ENCODE measurements around the gene RTCA.
"Not testable (repeated sequence)": the region's sequence is repeated elsewhere in the genome, so short reads cannot be mapped to it uniquely, and the experiment has no call there.

The RTCA gene

DNA sequence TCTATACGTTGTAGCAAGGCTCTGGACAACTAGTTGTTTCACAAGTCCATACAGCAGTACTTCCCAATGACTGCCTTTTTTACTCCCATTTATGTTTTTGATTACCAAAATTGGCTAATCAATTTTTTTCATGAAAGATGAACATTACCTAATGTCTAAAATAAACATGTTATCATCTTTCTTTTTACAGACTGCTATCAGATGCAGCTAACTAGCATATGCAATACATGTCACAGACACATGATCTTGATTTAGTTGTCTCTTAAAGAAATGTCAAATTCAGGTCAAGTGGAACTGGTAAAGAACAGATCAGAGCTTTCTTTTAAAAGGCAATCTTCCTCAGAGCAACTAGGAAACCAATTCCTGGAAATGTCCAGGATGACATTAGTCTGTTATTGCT lies 15.8 kb upstream of the RTCA start:
- DNase-seq (no peak), ATAC-seq (ENCODE audit: insufficient read depth, low read depth) (no peak)
- Histone ChIP-seq H3K79me2 (ENCODE audit: insufficient read depth, low read length) (peaks cover 33% of the 10 kb centered on the region), H3K4me2 (ENCODE audit: insufficient read depth, low read length) (peak overlapping the region; percentile 76), H2AFZ (ENCODE audit: low read depth, low read length) (peak overlapping the region; percentile 99), H3K36me3 (ENCODE audit: insufficient read depth, low read length) (no peaks in the 10 kb centered on the region), H4K20me1 (ENCODE audit: insufficient read depth, low read length) (no peaks in the 10 kb centered on the region), H3K9me3 (ENCODE audit: insufficient read depth, low read length, severe bottlenecking) (no peaks in the 10 kb centered on the region), H3K4me3 (ENCODE audit: low read depth in 1 of 2, low read length in 2 of 2) (peak overlapping the region; percentile 66 to 72; a peak in 3 of 4 replicates), H3K4me1 (ENCODE audit: insufficient read depth, low read length) (peaks cover 24% of the 10 kb centered on the region), H3K27ac (ENCODE audit: low read length) (peak overlapping the region; percentile 65), H3K27me3 (ENCODE audit: insufficient read depth, low read length, poor library complexity) (no peaks in the 10 kb centered on the region), H3K9ac (ENCODE audit: low read depth, low read length) (peak overlapping the region; percentile 85)
- TF ChIP-seq, protein P1, sequence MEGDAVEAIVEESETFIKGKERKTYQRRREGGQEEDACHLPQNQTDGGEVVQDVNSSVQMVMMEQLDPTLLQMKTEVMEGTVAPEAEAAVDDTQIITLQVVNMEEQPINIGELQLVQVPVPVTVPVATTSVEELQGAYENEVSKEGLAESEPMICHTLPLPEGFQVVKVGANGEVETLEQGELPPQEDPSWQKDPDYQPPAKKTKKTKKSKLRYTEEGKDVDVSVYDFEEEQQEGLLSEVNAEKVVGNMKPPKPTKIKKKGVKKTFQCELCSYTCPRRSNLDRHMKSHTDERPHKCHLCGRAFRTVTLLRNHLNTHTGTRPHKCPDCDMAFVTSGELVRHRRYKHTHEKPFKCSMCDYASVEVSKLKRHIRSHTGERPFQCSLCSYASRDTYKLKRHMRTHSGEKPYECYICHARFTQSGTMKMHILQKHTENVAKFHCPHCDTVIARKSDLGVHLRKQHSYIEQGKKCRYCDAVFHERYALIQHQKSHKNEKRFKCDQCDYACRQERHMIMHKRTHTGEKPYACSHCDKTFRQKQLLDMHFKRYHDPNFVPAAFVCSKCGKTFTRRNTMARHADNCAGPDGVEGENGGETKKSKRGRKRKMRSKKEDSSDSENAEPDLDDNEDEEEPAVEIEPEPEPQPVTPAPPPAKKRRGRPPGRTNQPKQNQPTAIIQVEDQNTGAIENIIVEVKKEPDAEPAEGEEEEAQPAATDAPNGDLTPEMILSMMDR (IDR thresholded peaks at IDR 0.05; ENCODE audit: borderline replicate concordance, extremely low read depth, low read length, poor library complexity, severe bottlenecking), result no peak
- TF ChIP-seq EZH2 (IDR thresholded peaks at IDR 0.05; ENCODE audit: borderline replicate concordance, low read depth, low read length, severe bottlenecking), result no peak

DNA sequence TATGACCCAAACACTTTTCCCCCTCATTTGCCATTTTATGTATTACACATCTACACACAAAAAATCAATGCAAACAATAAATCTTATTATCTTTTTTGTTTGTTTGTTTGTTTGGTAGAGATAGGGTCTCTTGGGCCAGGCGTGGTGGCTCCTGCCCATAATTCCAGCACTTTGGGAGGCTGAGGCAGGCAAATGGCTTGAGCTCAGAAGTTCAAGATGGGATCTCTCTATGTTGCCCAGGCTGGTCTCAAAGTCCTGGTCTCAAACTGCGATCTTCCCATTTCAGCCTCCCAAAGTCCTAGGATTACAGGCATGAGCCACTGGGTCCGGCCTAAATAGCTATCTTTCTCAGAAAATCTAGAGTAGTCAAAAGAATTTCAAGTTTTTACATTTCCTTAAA lies 15.2 kb upstream of the RTCA start:
- DNase-seq (no peak), ATAC-seq (ENCODE audit: insufficient read depth, low read depth) (no peak)
- Histone ChIP-seq H3K4me2 (ENCODE audit: insufficient read depth, low read length) (no peak overlapping the region), H3K9ac (ENCODE audit: low read depth, low read length) (no peak overlapping the region), H3K79me2 (ENCODE audit: insufficient read depth, low read length) (peaks cover 29% of the 10 kb centered on the region), H3K27me3 (ENCODE audit: insufficient read depth, low read length, poor library complexity) (no peaks in the 10 kb centered on the region), H3K4me3 (ENCODE audit: low read depth in 1 of 2, low read length in 2 of 2) (no peak overlapping the region), H3K27ac (ENCODE audit: low read length) (no peak overlapping the region), H3K36me3 (ENCODE audit: insufficient read depth, low read length) (no peaks in the 10 kb centered on the region), H3K4me1 (ENCODE audit: insufficient read depth, low read length) (peaks cover 24% of the 10 kb centered on the region), H3K9me3 (ENCODE audit: insufficient read depth, low read length, severe bottlenecking) (no peaks in the 10 kb centered on the region), H4K20me1 (ENCODE audit: insufficient read depth, low read length) (no peaks in the 10 kb centered on the region), H2AFZ (ENCODE audit: low read depth, low read length) (peak overlapping the region; percentile 99; the same call in 1 of the 2 replicates)
- no peak for TF ChIP-seq EZH2 (IDR thresholded peaks at IDR 0.05; ENCODE audit: borderline replicate concordance, low read depth, low read length, severe bottlenecking)
- TF ChIP-seq, protein P1 (IDR thresholded peaks at IDR 0.05; ENCODE audit: borderline replicate concordance, extremely low read depth, low read length, poor library complexity, severe bottlenecking), result no peak

DNA sequence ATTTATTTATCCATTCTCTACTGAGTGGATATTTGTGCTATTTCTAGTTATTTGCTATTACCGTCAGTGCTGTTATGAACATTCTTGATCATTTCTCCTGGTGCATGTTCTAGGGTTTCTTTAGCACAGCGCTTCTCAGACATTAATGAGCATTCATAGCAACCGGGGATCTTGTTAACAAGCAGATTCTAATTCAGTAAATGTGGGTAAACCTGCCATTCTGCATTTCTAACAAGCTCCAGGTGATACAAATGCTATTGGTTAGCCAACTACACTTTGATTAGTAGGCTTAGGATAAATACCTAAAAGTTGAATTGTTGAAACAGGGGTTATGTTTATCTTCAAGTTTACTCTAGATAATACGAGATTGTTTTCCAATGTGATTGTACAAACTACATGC lies 13.1 kb upstream of the RTCA start:
- DNase-seq (no peak), ATAC-seq (ENCODE audit: insufficient read depth, low read depth) (no peak)
- H3K36me3 ChIP-seq (ENCODE audit: insufficient read depth, low read length), result no peaks in the 10 kb centered on the region
- H3K4me2 ChIP-seq (ENCODE audit: insufficient read depth, low read length), result no peak overlapping the region
- no peaks in the 10 kb centered on the region for H4K20me1 ChIP-seq (ENCODE audit: insufficient read depth, low read length)
- H3K27me3 ChIP-seq (ENCODE audit: insufficient read depth, low read length, poor library complexity), result no peaks in the 10 kb centered on the region
- H2AFZ ChIP-seq (ENCODE audit: low read depth, low read length), result no peak overlapping the region
- no peak overlapping the region for H3K9ac ChIP-seq (ENCODE audit: low read depth, low read length)
- TF ChIP-seq EZH2 (IDR thresholded peaks at IDR 0.05; ENCODE audit: borderline replicate concordance, low read depth, low read length, severe bottlenecking), result no peak
- TF ChIP-seq, protein P1 (IDR thresholded peaks at IDR 0.05; ENCODE audit: borderline replicate concordance, extremely low read depth, low read length, poor library complexity, severe bottlenecking), result no peak
- H3K27ac ChIP-seq (ENCODE audit: low read length), result no peak overlapping the region
- peaks cover 17% of the 10 kb centered on the region for H3K79me2 ChIP-seq (ENCODE audit: insufficient read depth, low read length)
- peaks cover 20% of the 10 kb centered on the region for H3K4me1 ChIP-seq (ENCODE audit: insufficient read depth, low read length)
- H3K9me3 ChIP-seq (ENCODE audit: insufficient read depth, low read length, severe bottlenecking), result no peaks in the 10 kb centered on the region
- no peak overlapping the region for H3K4me3 ChIP-seq (ENCODE audit: low read depth in 1 of 2, low read length in 2 of 2)

DNA sequence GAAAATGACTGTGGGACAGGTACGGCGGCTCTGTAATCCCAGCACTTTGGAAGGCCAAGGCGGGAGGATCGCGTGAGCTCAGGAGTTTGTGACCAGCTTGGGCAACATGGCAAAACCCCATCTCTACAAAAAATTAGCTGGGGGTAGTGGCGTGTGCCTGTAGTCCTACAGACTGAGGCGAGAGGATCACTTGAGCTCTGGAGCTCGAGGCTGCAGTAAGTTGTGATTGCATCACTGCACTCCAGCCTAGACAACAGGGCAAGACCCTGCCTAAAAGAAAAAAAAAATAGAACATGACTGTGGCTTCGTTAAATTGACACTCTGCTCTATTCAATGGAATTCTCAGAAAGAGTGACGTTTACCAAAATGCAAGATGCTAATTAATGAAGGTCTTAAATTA lies 12.5 kb upstream of the RTCA start:
- Histone ChIP-seq H4K20me1 (ENCODE audit: insufficient read depth, low read length) (no peaks in the 10 kb centered on the region), H3K79me2 (ENCODE audit: insufficient read depth, low read length) (peaks cover 11% of the 10 kb centered on the region), H3K4me3 (ENCODE audit: low read depth in 1 of 2, low read length in 2 of 2) (no peak overlapping the region), H2AFZ (ENCODE audit: low read depth, low read length) (no peak overlapping the region), H3K36me3 (ENCODE audit: insufficient read depth, low read length) (no peaks in the 10 kb centered on the region), H3K4me2 (ENCODE audit: insufficient read depth, low read length) (no peak overlapping the region), H3K4me1 (ENCODE audit: insufficient read depth, low read length) (peaks cover 14% of the 10 kb centered on the region), H3K9ac (ENCODE audit: low read depth, low read length) (no peak overlapping the region), H3K9me3 (ENCODE audit: insufficient read depth, low read length, severe bottlenecking) (no peaks in the 10 kb centered on the region), H3K27me3 (ENCODE audit: insufficient read depth, low read length, poor library complexity) (no peaks in the 10 kb centered on the region), H3K27ac (ENCODE audit: low read length) (no peak overlapping the region)
- TF ChIP-seq, protein P1 (IDR thresholded peaks at IDR 0.05; ENCODE audit: borderline replicate concordance, extremely low read depth, low read length, poor library complexity, severe bottlenecking), result no peak
- no peak for TF ChIP-seq EZH2 (IDR thresholded peaks at IDR 0.05; ENCODE audit: borderline replicate concordance, low read depth, low read length, severe bottlenecking)
- ATAC-seq (ENCODE audit: insufficient read depth, low read depth) (no peak), DNase-seq (no peak)

DNA sequence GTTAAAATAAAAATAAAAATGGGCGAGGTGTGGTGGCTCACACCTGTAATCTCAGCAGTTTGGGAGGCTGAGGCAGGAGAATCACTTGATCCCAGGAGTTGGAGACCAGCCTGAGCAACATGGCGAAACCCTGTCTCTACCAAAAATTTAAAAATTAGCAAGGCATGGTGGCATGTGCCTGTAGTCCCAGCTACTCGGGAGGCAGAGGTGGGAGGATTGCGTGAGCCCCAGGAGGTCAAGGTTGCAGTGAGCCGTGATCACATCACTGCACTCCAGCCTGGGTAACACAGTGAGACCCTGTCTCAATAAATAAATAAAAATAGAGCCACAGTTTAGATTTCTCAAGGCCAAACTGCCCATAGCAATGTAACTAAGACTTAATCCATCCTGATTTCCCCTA lies 9.7 kb upstream of the RTCA start:
- not testable (repeated sequence) for H3K9ac ChIP-seq (ENCODE audit: low read depth, low read length); ATAC-seq (ENCODE audit: insufficient read depth, low read depth); H3K27ac ChIP-seq (ENCODE audit: low read length); H3K36me3 ChIP-seq (ENCODE audit: insufficient read depth, low read length); H3K9me3 ChIP-seq (ENCODE audit: insufficient read depth, low read length, severe bottlenecking); DNase-seq; H3K4me1 ChIP-seq (ENCODE audit: insufficient read depth, low read length); H4K20me1 ChIP-seq (ENCODE audit: insufficient read depth, low read length); H3K4me3 ChIP-seq (ENCODE audit: low read depth in 1 of 2, low read length in 2 of 2); H3K4me2 ChIP-seq (ENCODE audit: insufficient read depth, low read length); H3K27me3 ChIP-seq (ENCODE audit: insufficient read depth, low read length, poor library complexity); H2AFZ ChIP-seq (ENCODE audit: low read depth, low read length); H3K79me2 ChIP-seq (ENCODE audit: insufficient read depth, low read length)
